Keratinocyte (primary cell): ENCODE measurements around the gene ACSL3. TPM values are rescaled to one million over a fixed set of nuclear protein-coding genes. Genes with fewer than 3 reads are reported as not detected.

ENCODE experiments used
- DNase-seq: peaks from one replicate; pipeline ENCODE4 v3.0.0-alpha.2; 2011; ENCODE audit warnings: low read depth, missing footprints, low spot score
- FAIRE-seq: peaks from 2 replicates; lab custom pipeline; 2011; peaks lifted over from hg19 to GRCh38; lab: Jason Lieb, UNC
- H2AFZ ChIP-seq: 2 replicates; pipeline ENCODE4 v1.6.0; 2012; ENCODE audit warnings: low read length, control low read depth, inconsistent platforms; ENCODE audit not compliant: control insufficient read depth
- H3K27ac ChIP-seq: 2 replicates; pipeline ENCODE4 v1.5.1; 2011; ENCODE audit warnings: low read length; ENCODE audit not compliant: control insufficient read depth, insufficient read depth
- H3K27me3 ChIP-seq: 3 replicates; pipeline ENCODE4 v1.6.0; 2011; ENCODE audit warnings: low read length; ENCODE audit not compliant: control insufficient read depth, insufficient read depth; ENCODE audit errors: extremely low read depth
- H3K36me3 ChIP-seq, 2 experiments: 2 replicates in 1 of 2; 3 replicates in 1 of 2; pipeline ENCODE4 v1.5.1; 2011; ENCODE audit warnings: low read length in 2 of 2, mild to moderate bottlenecking in 1 of 2; ENCODE audit not compliant: control insufficient read depth in 2 of 2, insufficient read depth in 2 of 2; ENCODE audit errors: extremely low read depth in 1 of 2
- H3K4me1 ChIP-seq: 3 replicates; pipeline ENCODE4 v1.5.1; 2011; ENCODE audit warnings: low read length; ENCODE audit not compliant: control insufficient read depth, insufficient read depth; ENCODE audit errors: extremely low read depth
- H3K4me2 ChIP-seq: 3 replicates; pipeline ENCODE4 v1.6.0; 2011; ENCODE audit warnings: low read depth, low read length; ENCODE audit not compliant: control insufficient read depth, insufficient read depth; ENCODE audit errors: extremely low read depth
- H3K4me3 ChIP-seq, 3 experiments: fragments of 200-600 bp in 1 of 3; sonication (generic) in 1 of 3; 2 replicates in 2 of 3; 3 replicates in 1 of 3; pipeline ENCODE4 v1.5.1; 2011 to 2016; ENCODE audit warnings: low read length in 3 of 3, mild to moderate bottlenecking in 3 of 3, control low read depth in 2 of 3, inconsistent platforms in 1 of 3, low read depth in 1 of 3, mixed read lengths in 1 of 3, mixed run types in 1 of 3, moderate library complexity in 1 of 3; ENCODE audit not compliant: control insufficient read depth in 2 of 3, insufficient read depth in 2 of 3; ENCODE audit errors: extremely low read depth in 1 of 3
- H3K79me2 ChIP-seq: 2 replicates; pipeline ENCODE4 v1.6.0; 2012; ENCODE audit warnings: low read length; ENCODE audit not compliant: control insufficient read depth, insufficient read depth
- H3K9ac ChIP-seq: 3 replicates; pipeline ENCODE4 v1.6.0; 2011; ENCODE audit warnings: low read length; ENCODE audit not compliant: control insufficient read depth, insufficient read depth; ENCODE audit errors: extremely low read depth
- H3K9me1 ChIP-seq: 3 replicates; pipeline ENCODE4 v1.6.0; 2011; ENCODE audit warnings: low read length; ENCODE audit not compliant: control insufficient read depth, insufficient read depth; ENCODE audit errors: extremely low read depth
- H3K9me3 ChIP-seq: 2 replicates; pipeline ENCODE4 v1.5.1; 2012; ENCODE audit warnings: low read depth, low read length; ENCODE audit not compliant: control insufficient read depth
- H4K20me1 ChIP-seq: 3 replicates; pipeline ENCODE4 v1.6.0; 2011; ENCODE audit warnings: low read length; ENCODE audit not compliant: control insufficient read depth, insufficient read depth; ENCODE audit errors: extremely low read depth
- CTCF ChIP-seq, 3 experiments: IDR thresholded peaks in 1 of 3; conservative IDR thresholded peaks in 1 of 3; optimal IDR thresholded peaks in 1 of 3; 2 replicates in 2 of 3; 3 replicates in 1 of 3; pipeline versions ENCODE3 to v1.5.1; 2011; ENCODE audit warnings: low read length in 3 of 3, mild to moderate bottlenecking in 3 of 3, moderate library complexity in 2 of 3, control low read depth in 1 of 3, inconsistent platforms in 1 of 3; ENCODE audit not compliant: insufficient read depth in 2 of 3; ENCODE audit errors: extremely low read depth in 1 of 3
- EZH2 ChIP-seq: IDR thresholded peaks from one replicate; pipeline ENCODE4 v1.6.1; 2012; ENCODE audit warnings: inconsistent platforms, mild to moderate bottlenecking, low read length, moderate library complexity
- dilution Hi-C: fragments of 300-500 bp; cut with MboI; formaldehyde crosslinking; loops from one replicate; pipeline ENCODE4 v1.7.0; 2020; ENCODE audit warnings: low sequenced_read_pairs; ENCODE audit not compliant: extremely low pct_ligation_motif_present
- polyA plus RNA-seq, 5 experiments: library from polyadenylated mRNA; depleted of rRNA in 3 of 5; stranded (reverse) in 3 of 5; stranded (forward) in 1 of 5; unstranded in 1 of 5; fragments of >200 nt; gene quantifications; 1 replicate in 1 of 5; 2 replicates in 3 of 5; 3 replicates in 1 of 5; pipeline versions ENCODE4 v1.2.1 to v1.2.3, GENCODE V29; 2011 to 2012; ENCODE audit warnings: missing spikeins in 2 of 5, low read depth in 1 of 5, low replicate concordance in 1 of 5

The ACSL3 gene
- polyA plus RNA-seq, 1 donor (not counting 4 experiments of a cell fraction or from before 2014, with no cell fraction given) = 197 TPM

- Histone ChIP-seq H3K79me2 (peaks cover 10% of the 10 kb centered on the region), H3K4me3 (no peak overlapping the region), H2AFZ (no peak overlapping the region), H3K9me1 (no peaks in the 10 kb centered on the region), H3K27ac (no peak overlapping the region), H4K20me1 (peaks cover 7% of the 10 kb centered on the region), H3K4me1 (peaks cover 19% of the 10 kb centered on the region), H3K9ac (no peak overlapping the region), H3K9me3 (no peaks in the 10 kb centered on the region), H3K36me3 (peaks cover 10% of the 10 kb centered on the region in 2 experiments), H3K4me2 (no peak overlapping the region), H3K27me3 (no peaks in the 10 kb centered on the region)
- no peak for TF ChIP-seq CTCF (optimal IDR thresholded peaks at IDR 0.05 in 1 of 3, IDR thresholded peaks at IDR 0.05 in 1 of 3, conservative IDR thresholded peaks at IDR 0.05 in 1 of 3; ENCODE audit: extremely low read depth in 1 of 3, insufficient read depth in 2 of 3, low read length in 3 of 3)
- TF ChIP-seq EZH2 = no peak
- DNase-seq (no peak), FAIRE-seq (no peak)
- dilution Hi-C loops = no loop called here
These were observed 80.7 kb downstream of the ACSL3 start for GRCh38 chr2:222941510-222942032.

DNA sequence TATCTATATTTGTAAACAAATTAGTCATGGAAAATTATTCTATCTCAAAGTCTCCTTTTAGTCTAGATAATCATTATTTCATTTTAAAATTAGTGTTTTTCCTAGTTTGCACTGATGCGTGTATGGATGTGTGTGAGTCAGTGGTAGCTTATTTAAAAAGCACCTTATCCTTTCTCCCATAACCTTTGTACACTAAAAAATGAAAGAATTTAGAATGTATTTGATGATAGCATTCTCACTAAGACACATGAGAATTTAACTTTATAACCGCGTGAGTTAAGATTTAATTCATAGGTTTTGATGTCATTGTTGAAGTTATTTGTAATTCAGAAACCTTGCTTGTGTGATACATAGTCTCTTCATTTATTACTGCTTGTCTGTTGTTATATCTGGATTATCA lies 81.7 kb downstream of the ACSL3 start:
- no peak overlapping the region for H3K27ac ChIP-seq
- no peak for FAIRE-seq

More for the DNA sequence above, 81.7 kb downstream of the ACSL3 start:
- dilution Hi-C loops = no loop called here
- TF ChIP-seq EZH2 = no peak
- no peak for TF ChIP-seq CTCF (optimal IDR thresholded peaks at IDR 0.05 in 1 of 3, IDR thresholded peaks at IDR 0.05 in 1 of 3, conservative IDR thresholded peaks at IDR 0.05 in 1 of 3; ENCODE audit: extremely low read depth in 1 of 3, insufficient read depth in 2 of 3, low read length in 3 of 3)
- peaks cover 7 to 10% of the 10 kb centered on the region in 2 experiments for H3K36me3 ChIP-seq
- H3K4me3 ChIP-seq = no peak overlapping the region
- H3K9me1 ChIP-seq = no peaks in the 10 kb centered on the region
- H3K9ac ChIP-seq = no peak overlapping the region
- H4K20me1 ChIP-seq = peaks cover 7% of the 10 kb centered on the region
- peaks cover 10% of the 10 kb centered on the region for H3K79me2 ChIP-seq
- H3K9me3 ChIP-seq = no peaks in the 10 kb centered on the region
- H3K27me3 ChIP-seq = no peaks in the 10 kb centered on the region
- H2AFZ ChIP-seq = no peak overlapping the region
- peaks cover 19% of the 10 kb centered on the region for H3K4me1 ChIP-seq
- DNase-seq = no peak
- H3K4me2 ChIP-seq = no peak overlapping the region
